IPS-11a (cell line): ENCODE measurements around the gene ARHGEF38.
"Not testable (repeated sequence)": the region's sequence is repeated elsewhere in the genome, so short reads cannot be mapped to it uniquely, and the experiment has no call there.

Experiments
- H3K4me3 ChIP-seq: one replicate; pipeline ENCODE4 v1.5.1; 2013; ENCODE audit warnings: low read depth, low read length, control low read depth

Gene ARHGEF38

GRCh38 chr4:105644257-105644656 is 91.8 kb downstream of the ARHGEF38 start:
- no peak overlapping the region for H3K4me3 ChIP-seq

DNA sequence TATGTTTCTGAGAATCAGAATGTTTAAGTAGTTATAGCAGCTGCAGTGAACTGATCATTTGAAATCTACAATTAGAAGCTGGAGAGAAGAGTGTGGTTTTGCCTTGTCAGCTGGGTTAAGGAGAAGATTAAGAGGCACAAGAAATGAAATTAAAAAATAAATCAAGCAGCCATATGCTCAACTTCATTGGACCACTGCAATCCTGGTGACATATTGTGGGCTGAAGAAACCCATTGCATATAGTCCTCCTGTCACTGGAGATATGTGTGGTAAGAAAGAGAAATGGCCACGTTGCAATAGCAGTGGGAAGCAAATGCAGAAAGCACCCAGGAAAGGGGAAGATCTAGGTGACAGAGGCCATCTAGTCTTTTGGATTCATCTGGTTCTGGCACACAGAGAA is 93.0 kb downstream of the ARHGEF38 start:
- H3K4me3 ChIP-seq, result no peak overlapping the region

DNA sequence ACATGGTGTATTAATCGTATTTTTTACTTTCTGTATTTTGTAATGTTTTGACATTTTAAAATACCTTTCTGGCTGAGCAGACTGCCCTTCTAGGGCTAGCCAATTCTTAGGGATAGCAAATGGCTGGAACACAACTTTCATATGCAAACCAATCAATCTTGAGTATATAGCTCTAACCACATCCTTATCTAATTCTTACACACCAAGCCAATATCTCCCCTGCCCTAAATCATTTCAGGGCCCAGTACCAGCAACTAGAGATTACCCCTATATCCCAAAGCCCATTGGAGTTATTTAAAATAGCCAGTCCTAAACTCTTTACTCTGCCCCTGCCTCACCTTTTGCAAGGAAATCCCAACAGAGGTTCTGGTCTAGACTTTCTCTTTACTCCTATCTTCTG is 97.8 kb downstream of the ARHGEF38 start:
- no peak overlapping the region for H3K4me3 ChIP-seq

- no peak overlapping the region for H3K4me3 ChIP-seq
Observed at GRCh38 chr4:105651884-105652283, 99.5 kb downstream of the ARHGEF38 start.

GRCh38 chr4:105652286-105652888 is 100.0 kb downstream of the ARHGEF38 start:
- no peak overlapping the region for H3K4me3 ChIP-seq

DNA sequence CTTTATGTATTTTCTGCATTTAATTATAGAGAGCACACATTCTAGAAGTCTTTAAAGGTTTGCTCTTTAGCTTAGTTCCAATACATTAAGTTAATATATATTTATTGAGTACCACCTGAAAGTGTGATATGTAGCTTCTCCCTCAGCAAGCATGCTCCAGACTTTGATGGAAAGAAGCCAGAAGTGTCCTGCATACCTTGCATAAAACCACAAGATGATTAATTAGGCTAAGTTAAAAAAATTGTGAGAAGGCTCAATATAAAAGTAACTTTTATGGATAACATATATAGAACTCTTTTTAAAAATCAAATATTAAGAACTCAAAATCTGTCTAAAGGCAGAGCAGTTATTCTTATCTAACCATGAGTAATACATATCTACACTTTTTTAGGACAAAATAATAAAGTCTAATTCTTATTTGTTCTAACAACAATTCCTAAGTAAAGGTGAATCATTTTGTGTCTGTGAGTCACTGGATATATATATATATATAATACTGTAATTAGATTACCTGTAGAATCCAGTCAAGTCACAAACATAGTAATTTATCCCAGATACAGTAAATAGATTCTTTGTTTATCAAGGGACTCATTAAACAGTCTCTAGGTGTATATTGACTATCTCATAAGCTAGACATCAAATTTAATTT is 104.8 kb downstream of the ARHGEF38 start:
- no peak overlapping the region for H3K4me3 ChIP-seq

GRCh38 chr4:105659190-105659589 is 106.8 kb downstream of the ARHGEF38 start:
- H3K4me3 ChIP-seq, result no peak overlapping the region

DNA sequence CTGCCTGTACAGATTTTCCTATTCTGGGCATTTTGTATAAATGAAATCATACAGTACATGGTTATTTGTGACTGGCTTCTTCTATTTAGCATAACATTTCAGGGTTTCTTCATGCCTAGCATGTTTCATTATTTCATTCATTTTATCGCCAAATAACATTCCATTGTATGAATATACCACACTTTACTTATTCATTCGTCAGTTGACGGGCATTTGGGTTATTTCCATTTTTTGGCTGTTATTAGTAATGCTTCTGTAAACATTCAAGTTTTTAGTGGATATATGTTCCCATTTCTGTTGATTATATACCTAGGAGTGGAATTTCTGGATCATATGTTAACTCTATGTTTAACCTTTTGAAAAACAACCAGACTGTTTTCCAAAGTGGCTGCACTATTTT is 108.6 kb downstream of the ARHGEF38 start:
- H3K4me3 ChIP-seq, result no peak overlapping the region

DNA sequence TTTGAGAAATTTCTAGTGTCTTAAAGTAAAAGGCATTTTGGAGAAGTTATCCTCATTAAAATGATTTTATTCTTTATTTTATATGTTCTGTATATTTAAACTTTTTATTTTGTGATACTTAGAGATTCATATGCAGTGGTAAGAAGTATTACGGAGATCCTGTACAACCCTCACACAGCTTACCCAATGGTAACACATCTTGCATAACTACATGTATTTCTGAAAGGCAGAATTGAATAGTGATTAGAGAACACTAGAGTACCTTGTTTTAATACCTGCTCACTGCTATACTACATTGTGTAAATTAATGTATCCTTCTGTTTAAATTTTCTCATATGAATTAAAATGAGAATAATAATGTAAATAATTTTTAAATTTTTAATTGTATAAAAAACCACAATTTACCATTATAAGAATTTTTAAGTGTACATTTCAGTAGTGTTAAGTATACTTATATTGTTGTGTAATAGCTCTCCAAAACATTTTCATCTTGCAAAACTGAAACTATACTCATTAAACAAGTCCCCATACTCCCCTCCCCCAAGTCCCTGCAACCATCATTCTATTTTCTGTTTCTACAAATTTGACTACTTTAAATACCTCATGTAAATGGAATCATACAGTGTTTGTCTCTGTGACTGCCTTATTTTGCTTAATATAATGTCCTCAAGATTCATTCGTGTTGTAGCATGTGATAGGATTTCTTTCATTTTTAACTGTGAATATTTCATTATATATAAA is 110.7 kb downstream of the ARHGEF38 start:
- no peak overlapping the region for H3K4me3 ChIP-seq

GRCh38 chr4:105666693-105667092 is 114.3 kb downstream of the ARHGEF38 start:
- H3K4me3 ChIP-seq, result no peak overlapping the region

DNA sequence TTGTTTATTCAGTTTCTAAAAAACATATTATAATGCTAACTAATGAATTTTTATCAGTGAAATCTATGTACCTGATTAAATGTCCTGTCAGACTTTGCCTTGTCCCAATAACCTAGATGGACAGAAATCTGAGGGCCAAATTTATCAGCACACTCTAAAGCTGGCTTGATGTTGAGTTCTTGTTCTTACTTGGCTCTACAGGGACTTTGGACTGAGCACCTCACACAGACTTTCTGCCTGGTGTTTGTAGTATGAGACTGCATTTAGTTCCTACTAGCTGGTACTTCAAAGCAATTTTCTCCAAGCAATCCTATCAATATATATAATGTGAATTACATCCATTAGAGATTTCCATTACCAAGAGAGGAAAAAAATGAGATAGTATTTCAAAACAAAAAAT is 118.3 kb downstream of the ARHGEF38 start:
- no peak overlapping the region for H3K4me3 ChIP-seq

DNA sequence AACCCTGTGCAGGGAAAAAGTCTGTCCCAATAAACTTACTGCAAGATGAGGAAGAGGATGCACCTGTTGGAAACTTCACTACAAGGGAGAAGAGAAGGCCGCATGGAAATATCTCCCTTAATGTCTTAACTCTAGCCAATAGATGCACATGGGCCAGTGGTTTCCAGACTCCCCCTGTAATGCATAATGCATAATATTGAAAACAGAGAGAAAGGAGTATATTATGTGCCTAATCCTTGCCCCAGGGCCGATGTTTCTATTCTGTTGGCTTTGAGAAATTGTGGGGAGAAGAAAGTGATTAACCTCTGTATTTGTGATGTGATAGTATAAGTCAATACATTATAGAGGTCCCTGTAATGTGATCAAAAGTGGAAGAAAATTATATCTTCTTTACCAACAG is 118.9 kb downstream of the ARHGEF38 start:
- H3K4me3 ChIP-seq, result no peak overlapping the region

GRCh38 chr4:105674011-105674410 is 121.6 kb downstream of the ARHGEF38 start:
- H3K4me3 ChIP-seq, result no peak overlapping the region

- H3K4me3 ChIP-seq, result no peak overlapping the region
Observed at GRCh38 chr4:105677709-105678108, 125.3 kb downstream of the ARHGEF38 start.

DNA sequence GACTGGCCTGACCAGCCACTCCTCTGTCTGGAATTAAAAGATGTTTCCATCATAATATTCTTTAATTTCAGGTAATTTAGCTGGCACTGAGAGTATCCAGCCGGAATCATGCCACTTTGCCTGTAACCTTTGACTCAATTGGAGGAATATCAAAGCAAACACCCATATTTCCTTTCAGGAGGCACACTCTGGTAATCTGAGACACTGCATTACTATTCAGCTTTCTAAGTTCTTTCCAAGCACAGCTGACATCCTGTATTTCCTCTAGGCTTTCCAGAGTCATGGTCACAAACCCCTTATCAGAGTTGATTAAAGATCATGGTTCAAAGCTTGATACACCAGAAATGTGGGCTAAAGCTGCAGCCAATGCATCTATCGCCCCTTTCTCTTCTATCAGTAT is 126.8 kb downstream of the ARHGEF38 start:
- H3K4me3 ChIP-seq, result no peak overlapping the region

DNA sequence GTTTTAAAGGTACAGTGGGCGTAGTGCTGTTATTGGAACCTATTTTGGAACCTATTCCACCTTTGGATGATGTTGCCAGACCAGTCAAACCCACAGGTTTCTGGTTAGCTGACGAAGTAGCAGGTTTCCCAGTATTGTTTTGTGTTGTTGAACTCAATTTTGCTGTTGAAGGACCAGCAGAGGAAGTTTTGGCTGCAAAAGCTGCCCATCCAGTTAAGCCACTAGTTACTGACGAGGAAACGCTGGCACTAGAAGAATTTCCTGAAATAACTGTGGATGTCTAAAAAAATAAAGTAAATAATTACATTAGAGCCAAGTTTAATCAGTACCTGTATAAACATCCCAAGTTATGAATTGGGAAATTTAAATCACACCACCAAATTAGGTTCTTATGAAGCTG is 130.6 kb downstream of the ARHGEF38 start:
- H3K4me3 ChIP-seq, result no peak overlapping the region

DNA sequence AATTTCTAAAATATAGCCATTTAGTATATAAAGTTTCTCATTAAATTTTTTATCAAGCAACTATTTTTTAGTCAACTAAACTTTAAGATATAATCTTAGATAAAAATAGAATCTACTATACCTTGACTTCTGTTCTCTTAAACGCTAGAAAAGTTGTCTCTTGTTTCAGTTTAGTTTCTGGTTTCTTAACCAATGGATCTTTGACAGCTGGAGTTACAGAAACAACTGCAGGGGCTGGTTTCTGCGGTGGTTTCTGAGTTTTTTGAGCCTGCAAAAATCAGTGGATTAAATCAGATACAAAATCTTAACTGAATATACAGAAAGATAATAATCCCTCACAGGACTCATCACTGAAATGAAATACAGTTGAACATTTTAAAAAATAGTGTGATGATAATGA is 134.2 kb downstream of the ARHGEF38 start:
- no peak overlapping the region for H3K4me3 ChIP-seq

DNA sequence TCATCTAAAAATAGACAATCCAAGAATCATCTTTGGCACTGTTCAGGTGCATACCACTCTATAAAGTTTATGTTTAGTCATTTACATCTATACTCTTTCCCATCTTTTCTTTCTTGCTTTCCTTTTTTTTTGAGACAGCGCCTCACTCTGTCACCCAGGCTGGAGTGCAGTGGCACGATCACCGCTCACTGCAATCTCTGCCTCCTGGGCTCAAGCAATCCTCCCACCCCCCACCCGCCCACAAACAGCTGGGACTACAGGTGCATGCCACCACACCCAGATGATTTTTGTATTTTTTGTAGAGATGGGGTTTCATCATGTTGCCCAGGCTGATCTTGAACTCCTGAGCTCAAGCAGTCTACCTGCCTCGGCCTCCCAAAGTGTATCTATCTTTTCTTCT is 142.4 kb downstream of the ARHGEF38 start:
- not testable (repeated sequence) for H3K4me3 ChIP-seq

DNA sequence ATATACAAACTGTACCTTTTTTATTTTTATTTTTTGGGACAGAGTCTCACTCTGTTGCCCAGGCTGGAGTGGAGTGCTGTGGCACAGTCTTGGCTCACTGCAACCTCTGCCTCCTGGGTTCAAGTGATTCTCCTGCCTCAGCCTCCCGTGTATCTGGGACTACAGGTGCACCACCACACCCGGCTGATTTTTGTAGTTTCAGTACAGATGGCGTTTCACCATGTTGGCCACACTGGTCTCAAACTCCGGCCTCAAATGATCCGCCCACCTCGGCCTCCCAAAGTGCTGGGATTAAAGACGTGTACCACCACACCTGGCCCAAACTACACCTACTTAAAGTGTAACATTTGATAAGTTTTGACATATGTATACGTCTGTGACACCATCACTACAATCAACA is 143.4 kb downstream of the ARHGEF38 start:
- H3K4me3 ChIP-seq, result not testable (repeated sequence)

DNA sequence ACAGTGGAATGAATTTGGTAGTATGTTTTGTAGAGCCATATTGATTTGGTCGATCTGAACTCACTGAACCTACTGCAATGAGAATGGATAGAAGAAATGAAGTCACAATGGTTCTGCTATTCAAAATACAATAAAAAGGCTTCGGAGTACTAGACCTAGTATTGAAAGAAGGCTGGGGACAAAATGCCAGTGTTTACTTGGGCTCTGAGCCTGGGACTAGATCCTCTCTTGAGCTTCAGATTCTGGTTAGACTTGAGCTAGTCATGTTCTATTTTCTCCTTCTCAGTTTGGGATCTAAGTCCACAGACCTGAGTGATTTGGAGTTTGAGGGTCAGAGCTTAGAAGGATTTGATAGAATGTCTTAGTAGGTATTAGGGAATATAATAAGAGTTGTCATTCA is 146.2 kb downstream of the ARHGEF38 start:
- no peak overlapping the region for H3K4me3 ChIP-seq

GRCh38 chr4:105707782-105708180 is 155.4 kb downstream of the ARHGEF38 start:
- peak overlapping the region; percentile 81 for H3K4me3 ChIP-seq
